ENCODE measurements around the gene LIPT1.

DNA sequence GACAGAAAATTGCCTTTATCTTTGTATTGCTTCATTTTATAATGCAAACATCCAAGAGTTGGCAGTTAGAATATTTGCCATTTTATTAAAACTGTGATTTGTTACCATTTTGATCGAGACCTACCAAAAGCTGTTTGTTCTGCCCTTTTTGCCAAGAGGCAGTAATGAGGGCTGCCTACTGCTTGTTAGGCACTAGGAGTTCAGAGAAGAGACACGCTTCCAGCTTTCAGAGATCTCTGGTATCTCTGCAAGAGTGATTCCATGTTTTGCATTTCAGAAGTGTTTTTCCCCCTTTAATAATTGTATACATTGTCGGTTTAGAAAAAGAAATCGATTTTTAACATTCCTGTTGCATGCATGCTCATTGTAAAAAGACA, 26.8 kb downstream of the LIPT1 start:
- TF ChIP-seq, protein P1, sequence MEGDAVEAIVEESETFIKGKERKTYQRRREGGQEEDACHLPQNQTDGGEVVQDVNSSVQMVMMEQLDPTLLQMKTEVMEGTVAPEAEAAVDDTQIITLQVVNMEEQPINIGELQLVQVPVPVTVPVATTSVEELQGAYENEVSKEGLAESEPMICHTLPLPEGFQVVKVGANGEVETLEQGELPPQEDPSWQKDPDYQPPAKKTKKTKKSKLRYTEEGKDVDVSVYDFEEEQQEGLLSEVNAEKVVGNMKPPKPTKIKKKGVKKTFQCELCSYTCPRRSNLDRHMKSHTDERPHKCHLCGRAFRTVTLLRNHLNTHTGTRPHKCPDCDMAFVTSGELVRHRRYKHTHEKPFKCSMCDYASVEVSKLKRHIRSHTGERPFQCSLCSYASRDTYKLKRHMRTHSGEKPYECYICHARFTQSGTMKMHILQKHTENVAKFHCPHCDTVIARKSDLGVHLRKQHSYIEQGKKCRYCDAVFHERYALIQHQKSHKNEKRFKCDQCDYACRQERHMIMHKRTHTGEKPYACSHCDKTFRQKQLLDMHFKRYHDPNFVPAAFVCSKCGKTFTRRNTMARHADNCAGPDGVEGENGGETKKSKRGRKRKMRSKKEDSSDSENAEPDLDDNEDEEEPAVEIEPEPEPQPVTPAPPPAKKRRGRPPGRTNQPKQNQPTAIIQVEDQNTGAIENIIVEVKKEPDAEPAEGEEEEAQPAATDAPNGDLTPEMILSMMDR (conservative IDR thresholded peaks at IDR 0.05; ENCODE audit: low read depth, low read length) = no peak
- TF ChIP-seq EZH2 (IDR thresholded peaks at IDR 0.05; ENCODE audit: low read length, unreplicated experiment) = no peak

Data from PC-3 (cell line).